ENCODE measurements around the gene BNIP3.

DNA sequence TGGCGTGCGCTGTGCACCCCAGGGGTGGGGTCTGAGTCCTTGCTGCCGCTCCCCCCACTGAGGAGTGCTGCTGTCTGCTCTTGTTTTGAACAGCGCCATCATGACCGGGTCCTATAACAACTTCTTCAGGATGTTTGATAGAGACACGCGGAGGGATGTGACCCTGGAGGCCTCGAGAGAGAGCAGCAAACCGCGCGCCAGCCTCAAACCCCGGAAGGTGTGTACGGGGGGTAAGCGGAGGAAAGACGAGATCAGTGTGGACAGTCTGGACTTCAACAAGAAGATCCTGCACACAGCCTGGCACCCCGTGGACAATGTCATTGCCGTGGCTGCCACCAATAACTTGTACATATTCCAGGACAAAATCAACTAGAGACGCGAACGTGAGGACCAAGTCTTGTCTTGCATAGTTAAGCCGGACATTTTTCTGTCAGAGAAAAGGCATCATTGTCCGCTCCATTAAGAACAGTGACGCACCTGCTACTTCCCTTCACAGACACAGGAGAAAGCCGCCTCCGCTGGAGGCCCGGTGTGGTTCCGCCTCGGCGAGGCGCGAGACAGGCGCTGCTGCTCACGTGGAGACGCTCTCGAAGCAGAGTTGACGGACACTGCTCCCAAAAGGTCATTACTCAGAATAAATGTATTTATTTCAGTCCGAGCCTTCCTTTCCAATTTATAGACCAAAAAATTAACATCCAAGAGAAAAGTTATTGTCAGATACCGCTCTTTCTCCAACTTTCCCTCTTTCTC is 26.0 kb downstream of the BNIP3 start:
- no peak for TF ChIP-seq POLR2A (IDR thresholded peaks at IDR 0.05)
- TF ChIP-seq, protein P1, sequence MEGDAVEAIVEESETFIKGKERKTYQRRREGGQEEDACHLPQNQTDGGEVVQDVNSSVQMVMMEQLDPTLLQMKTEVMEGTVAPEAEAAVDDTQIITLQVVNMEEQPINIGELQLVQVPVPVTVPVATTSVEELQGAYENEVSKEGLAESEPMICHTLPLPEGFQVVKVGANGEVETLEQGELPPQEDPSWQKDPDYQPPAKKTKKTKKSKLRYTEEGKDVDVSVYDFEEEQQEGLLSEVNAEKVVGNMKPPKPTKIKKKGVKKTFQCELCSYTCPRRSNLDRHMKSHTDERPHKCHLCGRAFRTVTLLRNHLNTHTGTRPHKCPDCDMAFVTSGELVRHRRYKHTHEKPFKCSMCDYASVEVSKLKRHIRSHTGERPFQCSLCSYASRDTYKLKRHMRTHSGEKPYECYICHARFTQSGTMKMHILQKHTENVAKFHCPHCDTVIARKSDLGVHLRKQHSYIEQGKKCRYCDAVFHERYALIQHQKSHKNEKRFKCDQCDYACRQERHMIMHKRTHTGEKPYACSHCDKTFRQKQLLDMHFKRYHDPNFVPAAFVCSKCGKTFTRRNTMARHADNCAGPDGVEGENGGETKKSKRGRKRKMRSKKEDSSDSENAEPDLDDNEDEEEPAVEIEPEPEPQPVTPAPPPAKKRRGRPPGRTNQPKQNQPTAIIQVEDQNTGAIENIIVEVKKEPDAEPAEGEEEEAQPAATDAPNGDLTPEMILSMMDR (IDR thresholded peaks at IDR 0.05), result no peak
- TF ChIP-seq EP300 (IDR thresholded peaks at IDR 0.05), result no peak

Data from tibial nerve (tissue), 4 donors.